ENCODE results near the gene STX17.
"Not testable (repeated sequence)": the region's sequence is repeated elsewhere in the genome, so short reads cannot be mapped to it uniquely, and the experiment has no call there.

The STX17 gene

DNA sequence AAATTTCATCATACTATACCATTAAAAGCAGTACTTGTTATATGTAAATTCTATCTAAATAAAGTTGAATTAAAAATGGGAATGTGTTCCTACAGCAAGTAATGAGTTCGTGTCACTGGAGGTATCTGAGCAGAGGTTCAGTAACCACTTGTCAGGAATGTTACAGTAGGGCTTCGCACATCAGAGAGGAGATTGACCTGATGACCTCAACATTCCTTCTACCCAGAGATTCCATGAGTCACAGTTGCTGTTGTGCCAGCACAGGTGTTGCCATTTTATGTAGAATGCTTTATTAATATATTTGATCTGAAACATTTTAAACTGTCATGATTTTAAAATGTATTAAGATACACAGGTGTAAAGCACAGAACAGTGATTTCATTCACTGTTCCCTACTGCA lies 60.3 kb downstream of the STX17 start:
- DNase-seq (ENCODE audit: low read depth in 2 of 3, low spot score in 1 of 3) = no peak

DNA sequence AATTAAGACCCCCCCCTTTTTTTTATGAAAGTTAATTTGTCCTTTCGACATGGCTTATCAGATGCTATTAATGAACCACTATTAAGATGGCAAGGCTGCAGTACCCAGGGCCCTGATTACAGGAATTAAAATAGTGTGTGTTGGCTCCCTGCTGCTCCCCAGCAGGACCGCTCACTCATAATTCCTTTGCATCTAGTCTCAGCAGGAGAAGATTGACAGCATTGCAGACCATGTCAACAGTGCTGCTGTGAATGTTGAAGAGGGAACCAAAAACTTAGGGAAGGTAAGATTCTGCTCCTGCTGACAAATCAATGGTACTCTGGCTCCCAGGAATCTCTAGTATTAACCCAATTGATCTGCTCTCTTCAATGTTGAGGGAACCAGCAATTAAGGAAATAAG lies 61.0 kb downstream of the STX17 start:
- DNase-seq (ENCODE audit: low read depth in 2 of 3, low spot score in 1 of 3) = no peak

DNA sequence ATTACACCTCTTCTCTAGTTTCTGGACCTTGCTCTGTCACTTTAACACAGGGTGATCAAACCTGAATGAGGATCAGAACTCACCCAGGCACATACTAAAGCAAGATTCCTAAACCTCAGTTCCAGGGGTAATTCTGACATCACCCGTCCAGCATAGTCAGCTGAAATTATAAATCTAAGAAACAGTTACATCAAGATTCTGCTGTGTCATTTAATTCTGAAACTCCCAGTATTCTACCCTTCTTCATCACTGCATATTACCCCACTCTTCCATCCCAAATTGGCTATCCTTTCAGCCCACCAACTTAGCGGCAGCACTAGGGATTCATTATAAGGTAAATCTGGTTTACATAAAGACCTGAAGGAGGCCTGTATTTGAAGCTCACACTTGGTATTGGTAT lies 64.0 kb downstream of the STX17 start:
- DNase-seq (ENCODE audit: low read depth in 2 of 3, low spot score in 1 of 3) = no peak

DNA sequence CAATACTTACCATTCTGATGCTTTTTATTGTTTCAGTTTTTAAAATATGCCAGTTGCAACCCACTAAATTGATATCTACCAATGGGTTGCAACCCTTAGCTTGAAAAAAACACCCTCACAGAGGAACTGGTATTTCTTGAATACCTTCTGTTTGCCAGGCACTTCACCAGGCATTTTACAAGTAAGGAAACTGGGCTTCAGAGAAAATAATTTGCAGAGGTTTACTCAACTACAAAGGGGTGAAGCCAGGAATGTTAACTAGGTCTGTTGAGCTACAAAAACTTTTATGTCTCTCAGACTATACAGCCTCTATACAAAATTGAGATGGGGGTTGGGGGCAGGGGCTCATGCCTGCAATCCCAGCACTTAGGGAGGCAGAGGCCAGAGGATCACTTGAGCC lies 65.0 kb downstream of the STX17 start:
- no peak for DNase-seq (ENCODE audit: low read depth in 2 of 3, low spot score in 1 of 3)

DNA sequence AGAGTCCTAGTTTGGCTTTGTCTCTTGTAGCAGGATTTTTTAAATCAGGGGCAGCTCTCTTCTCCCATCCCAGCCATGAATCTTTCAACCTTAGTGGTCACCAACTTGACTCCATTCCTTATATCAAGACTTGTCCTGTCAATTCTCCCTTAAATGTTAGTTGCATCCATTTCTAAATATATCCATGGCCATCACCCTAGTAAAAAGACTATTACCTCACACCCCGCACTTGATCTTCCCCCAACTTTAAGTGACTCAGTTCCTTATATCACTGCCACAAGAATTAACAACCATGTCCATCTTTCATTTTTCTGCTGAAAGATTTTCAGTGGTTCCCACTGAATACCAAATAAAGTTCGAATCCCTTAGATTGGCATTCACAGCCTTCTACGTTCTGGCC lies 67.0 kb downstream of the STX17 start:
- DNase-seq (ENCODE audit: low read depth in 2 of 3, low spot score in 1 of 3) = no peak

DNA sequence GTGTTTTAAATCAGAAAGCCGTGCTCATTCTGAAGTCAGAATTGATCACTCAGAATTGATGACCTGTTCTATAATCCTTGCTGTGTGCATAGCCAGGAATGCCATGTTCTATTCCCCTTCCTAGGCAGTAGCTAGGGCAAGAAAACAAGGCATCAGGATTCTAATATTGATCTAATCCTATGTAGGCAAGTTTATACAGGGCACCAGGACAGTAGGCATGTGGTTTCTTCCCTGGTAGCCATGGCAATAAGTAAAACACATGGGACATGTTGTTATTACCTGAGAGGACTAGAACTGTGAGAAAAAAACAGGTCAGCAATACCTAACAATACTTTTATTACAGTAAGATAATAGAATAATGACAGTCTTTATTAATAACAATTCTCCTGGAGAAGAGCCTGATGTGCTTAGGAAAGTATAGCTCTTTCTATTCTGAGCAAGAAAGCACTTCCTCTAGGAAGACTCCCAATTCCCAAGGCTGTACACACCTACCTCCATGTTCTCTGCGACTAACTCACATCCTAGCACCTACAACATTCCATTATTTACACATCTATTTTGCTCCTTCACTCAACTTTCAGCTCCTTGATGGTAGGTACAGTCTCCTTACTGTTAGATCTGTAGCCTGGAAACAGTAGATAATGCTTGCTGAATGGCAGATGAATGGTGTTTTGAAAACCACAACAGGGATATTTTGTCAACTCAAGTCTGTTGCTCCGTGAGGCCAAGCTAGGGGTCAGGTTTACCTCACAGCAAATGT lies 70.8 kb downstream of the STX17 start:
- DNase-seq (ENCODE audit: low read depth in 2 of 3, low spot score in 1 of 3) = no peak

DNA sequence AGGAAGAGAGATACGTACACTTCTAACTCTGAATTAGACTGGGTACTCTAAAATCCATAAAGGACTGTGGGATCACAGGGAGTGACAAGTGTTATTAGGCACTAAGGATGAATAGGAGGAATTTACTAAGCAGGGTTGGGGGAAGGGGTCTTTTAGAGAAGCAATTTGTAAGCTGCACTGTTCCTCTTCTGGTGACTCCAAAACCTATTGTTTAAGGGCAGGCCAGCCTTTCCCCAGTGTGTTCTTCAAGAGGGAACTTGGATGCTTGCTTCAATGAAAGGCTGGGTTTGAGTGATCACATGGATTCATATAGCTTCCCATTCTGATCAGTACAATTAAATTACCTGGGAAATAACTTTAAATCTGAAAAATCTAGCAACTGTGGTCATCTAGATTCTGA lies 71.8 kb downstream of the STX17 start:
- DNase-seq (ENCODE audit: low read depth in 2 of 3, low spot score in 1 of 3) = no peak

DNA sequence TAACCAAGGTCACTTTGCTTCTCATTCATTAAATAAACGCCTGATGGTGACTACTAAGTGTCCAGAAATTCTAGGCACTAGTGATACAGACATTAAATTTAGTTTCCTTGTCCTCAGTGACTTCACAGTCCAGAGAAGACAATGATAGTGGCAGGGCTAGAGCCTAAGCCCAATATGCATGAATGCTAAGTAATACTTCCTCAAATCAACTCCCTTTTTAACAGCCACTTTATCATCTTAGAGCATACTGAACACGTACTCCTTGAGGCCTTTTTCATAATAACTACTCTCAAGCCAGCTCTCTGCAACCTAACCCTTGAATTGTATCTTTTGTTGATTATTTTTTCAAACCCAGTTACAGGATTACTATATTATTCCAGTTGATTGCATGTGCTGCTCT lies 74.1 kb downstream of the STX17 start:
- no peak for DNase-seq (ENCODE audit: low read depth in 2 of 3, low spot score in 1 of 3)

DNA sequence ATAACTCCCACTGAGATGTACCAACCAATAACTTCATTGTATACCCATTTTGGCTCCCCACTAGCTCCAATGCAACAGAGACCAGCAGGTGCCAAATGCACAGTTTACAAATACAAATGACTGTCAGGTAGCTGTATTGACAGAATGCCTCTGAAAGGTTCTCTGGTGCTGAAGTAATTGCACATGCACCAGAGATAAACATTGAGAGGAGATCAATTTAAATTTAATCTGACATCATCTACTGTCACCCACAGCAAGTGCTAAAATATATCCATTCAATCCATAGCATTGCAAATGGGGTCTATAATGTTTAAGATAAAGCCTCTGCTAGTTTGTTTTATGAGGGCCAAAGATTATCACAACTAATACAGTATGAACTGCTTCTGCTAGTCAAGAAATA lies 80.2 kb downstream of the STX17 start:
- DNase-seq (ENCODE audit: low read depth in 2 of 3, low spot score in 1 of 3) = no peak

DNA sequence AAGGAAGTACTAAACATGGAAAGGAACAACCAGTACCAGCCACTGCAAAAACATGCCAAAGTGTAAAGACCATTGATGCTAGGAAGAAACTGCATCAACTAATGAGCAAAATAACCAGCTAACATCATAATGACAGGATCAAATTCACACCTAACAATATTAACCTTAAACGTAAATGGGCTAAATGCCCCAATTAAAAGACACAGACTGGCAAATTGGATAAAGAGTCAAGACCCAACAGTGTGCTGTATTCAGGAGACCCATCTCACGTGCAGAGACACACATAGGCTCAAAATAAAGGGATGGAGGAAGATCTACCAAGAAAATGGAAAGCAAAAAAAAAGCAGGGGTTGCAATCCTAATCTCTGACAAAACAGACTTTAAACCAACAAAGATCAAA lies 84.1 kb downstream of the STX17 start:
- DNase-seq (ENCODE audit: low read depth in 2 of 3, low spot score in 1 of 3) = not testable (repeated sequence)

DNA sequence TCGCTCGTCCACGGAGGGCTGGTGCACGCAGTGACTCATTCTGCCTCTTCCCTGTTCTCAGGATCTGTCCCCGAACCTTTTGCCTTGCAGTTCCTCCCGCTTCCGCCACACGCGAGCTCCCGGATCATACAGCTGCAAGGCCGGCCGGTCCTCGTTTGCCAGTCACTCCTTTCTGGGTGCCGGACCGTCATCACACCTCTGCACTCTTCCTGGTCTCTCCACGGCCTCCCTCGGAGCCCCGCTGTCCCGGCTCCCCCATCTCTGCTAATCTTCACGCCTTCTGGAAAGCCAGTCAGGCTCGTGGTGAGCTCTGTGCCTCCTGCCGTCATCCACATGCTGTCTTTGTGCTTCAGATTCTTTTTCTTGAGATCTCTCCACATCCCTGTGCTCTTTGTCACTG lies 91.8 kb downstream of the STX17 start:
- no peak for DNase-seq (ENCODE audit: low read depth in 2 of 3, low spot score in 1 of 3)

DNA sequence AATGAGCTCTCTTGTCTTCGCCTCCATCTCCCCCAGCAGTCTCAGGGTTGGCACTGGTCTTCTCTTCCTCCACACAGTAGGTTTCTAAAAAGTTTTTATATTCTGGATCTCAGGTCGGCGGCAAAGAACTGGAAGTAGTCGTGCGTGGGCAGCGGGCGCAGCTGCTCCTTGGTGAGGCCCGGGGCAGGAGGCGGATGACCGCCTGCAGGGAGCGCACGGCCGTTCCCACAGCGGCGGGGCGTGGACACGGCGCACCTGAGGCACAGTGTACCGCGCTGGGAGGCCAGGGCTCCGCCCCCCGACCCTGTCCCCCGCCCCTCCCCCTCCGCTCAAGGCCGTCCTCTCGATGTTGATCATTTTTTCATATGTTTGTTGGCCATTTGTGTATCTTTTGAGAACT lies 92.4 kb downstream of the STX17 start:
- no peak for DNase-seq (ENCODE audit: low read depth in 2 of 3, low spot score in 1 of 3)

DNA sequence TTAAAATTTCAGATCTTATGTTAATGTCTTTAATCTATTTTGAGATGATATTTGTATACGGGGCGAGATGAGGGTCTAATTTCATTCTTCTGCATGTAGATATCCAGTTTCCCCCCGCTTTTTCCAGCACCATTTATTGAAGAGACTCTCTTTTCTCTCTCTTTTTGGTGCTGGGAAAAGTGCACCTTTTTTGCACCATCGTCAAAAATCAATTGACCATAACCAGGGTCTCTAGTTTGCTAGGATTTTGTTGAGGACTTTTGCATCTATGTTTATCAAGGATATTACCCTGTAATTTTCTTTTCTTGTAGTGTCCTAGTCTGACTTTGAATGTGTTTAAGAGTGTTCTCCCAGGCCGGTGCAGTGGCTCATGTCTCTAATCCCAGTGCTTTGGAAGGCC lies 93.3 kb downstream of the STX17 start:
- DNase-seq (ENCODE audit: low read depth in 2 of 3, low spot score in 1 of 3) = no peak

DNA sequence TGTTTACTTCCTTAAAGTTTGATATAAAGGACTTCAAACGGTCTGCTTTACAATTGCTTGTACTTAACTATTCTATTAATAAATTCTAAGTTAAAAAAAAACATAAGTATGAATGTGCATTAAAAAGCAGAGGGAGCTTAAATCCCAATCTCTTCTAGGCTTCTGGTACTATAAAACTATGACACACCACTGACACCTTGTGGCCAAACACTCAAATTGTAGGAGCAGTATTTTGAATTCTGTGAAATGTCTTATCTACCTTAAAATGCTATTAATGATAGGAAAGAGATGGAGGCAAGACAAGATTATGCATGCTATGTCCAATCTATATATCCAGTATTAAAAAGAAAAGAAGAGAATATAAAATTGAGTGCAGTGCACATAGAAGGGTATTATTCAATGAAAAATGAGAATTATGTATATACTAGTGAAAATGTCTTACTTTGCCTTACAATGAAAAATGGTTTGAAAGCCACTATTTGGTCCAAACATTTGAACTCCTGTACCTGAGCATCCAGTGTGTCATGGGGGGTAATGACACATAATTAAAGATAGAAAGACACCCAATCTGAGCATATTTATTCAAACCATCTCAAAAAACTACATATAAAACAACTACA lies 104.7 kb downstream of the STX17 start:
- DNase-seq (ENCODE audit: low read depth in 2 of 3, low spot score in 1 of 3) = peak in 2 of 3 donors; percentile 9 to 52

DNA sequence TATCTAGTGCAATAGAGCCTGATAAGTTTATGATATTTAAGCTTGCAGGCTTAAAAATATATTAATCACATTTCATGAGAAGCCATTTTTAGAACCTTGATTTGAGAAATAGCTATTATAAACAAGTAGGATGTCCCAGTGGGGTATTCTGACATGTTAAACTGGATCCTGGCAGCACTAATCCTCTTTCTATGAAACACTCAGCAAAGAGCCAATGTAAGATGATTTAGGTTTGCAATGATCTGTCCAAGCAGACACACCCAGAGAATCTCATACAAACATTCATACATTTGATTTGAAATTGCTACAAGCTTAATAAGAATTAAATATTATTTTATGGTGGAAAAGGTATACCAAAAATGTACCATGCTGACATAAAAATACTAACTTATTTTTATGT lies 105.8 kb downstream of the STX17 start:
- DNase-seq (ENCODE audit: low read depth in 2 of 3, low spot score in 1 of 3) = no peak

DNA sequence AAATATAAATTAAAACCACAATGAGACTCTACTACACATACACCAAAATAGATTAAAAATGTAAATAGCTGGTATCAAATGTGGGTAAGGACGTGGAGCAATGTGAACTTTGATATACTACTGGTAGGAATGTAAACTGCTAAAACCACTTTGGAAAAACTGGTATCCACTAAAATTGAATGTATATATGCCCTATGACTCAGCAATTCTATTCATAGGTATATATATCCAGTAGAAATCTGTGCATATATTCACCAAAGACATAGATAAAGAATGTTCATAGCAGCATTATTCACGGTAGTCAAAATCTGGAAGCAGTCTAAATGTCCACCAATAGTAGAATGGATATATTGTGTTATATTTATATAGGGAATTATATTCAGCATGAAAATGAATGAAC lies 107.1 kb downstream of the STX17 start:
- no peak for DNase-seq (ENCODE audit: low read depth in 2 of 3, low spot score in 1 of 3)

DNA sequence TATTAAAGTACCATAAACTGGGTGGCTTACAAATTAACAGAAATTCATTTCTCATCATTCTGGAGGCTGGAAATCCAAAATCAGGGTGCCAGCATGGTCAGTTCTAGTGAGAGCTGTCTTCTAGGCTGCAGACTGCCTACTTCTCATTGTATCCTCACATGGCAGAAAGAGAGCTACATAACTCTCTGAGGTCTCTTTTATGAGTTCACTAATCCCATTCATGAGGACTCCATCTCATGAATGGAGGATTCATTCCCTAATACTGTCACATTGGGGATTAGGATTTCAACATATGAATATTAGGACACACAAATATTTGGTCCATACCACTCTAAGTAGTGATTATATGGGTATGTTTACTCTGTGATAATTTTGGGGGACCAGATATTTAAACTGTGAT lies 108.4 kb downstream of the STX17 start:
- DNase-seq (ENCODE audit: low read depth in 2 of 3, low spot score in 1 of 3) = no peak

DNA sequence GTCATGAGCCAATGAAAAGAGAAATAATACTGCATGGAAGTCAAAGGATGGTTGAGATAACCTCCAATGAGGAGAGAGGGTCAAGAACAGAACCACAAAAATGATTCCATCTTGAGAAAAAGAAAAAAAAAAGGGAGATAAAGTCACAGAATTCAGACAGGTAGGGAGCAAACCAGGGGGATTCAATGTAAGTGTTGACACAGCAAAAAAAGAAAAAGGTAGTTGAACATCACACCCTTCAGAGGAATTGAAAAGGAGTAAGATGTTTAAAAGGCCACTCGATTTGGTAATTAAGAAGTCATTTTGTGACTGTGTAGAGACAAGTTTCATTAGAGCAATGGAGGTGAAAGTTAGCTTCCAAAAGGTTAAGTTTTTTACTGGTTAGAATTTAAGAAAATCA lies 113.1 kb downstream of the STX17 start:
- DNase-seq (ENCODE audit: low read depth in 2 of 3, low spot score in 1 of 3) = no peak

Measured in stimulated activated CD4-positive, alpha-beta T cell treated with anti-CD3 and anti-CD28 coated beads, Interleukin-12 subunit alpha, Interleukin-12 subunit beta, amount 100 ng/mL, for 48 hours (primary cell).